GM19239 (cell line): ENCODE data around the gene IDH3G.
"Not testable (repeated sequence)": the region's sequence is repeated elsewhere in the genome, so short reads cannot be mapped to it uniquely, and the experiment has no call there.

Experiments used
- DNase-seq: peaks from one replicate; pipeline ENCODE4 v3.0.0; 2011; ENCODE audit warnings: low spot score; ENCODE audit not compliant: insufficient read length
- FAIRE-seq: peaks from 2 replicates; lab custom pipeline; 2011; peaks lifted over from hg19 to GRCh38; lab: Jason Lieb, UNC

IDH3G gene

DNA sequence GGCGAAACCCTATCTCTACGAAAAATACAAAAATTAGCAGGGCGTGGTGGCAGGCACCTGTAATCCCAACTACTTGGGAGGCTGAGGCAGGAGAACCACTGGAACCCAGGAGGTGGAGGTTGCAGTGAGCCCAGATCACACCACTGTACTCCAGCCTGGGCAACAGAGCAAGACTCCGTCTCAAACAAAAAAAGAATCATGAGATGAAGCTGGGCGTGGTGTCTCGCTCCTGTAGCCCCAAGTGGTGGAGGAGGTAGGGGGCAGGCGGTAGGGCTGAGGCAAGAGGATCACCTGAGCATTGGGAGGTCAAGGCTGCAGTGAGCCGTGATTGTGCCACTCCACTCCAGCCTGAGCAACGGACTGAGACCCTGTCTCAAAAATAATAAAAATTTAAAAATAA lies 23.9 kb upstream of the IDH3G start:
- DNase-seq, FAIRE-seq: not testable (repeated sequence)

DNA sequence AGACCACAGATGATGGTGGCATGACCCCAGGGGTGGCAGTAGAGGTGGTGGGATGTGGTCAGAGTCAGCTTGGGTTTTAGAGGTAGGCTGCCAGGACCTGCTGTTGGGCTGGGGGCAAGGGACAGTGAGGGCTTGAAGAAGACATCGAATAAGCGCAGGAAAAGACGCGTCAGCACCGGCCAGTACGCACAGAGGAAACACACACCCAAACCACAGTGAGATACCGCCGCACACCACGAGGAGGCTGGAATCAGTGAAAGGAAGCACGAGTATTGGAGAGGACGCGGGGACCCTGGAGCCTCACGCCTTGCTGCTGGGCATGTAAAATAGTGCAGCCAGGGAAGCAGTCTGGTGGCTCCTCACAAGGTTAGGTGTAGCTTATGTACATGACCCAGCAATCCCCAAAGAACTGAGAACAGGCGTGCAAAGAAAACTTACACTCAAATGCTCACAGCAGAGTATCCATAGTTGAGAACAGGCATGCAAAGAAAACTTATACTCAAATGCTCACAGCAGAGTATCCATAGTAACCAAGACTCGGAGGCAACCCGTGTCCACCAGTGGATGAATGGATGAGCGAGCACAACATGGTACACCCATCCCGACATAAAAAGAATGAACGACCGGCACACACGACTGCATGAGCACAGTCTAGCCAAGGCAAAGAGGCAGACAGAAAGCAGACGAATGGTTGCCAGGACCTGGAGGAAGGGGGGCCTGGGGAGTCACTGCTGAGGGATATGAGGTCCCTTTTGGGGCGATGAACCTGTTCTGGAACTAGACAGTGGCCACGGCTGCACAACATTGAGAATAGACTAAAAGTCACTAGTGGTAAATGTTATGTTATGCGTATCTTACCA lies 22.9 kb upstream of the IDH3G start:
- FAIRE-seq (no peak), DNase-seq (no peak)

DNA sequence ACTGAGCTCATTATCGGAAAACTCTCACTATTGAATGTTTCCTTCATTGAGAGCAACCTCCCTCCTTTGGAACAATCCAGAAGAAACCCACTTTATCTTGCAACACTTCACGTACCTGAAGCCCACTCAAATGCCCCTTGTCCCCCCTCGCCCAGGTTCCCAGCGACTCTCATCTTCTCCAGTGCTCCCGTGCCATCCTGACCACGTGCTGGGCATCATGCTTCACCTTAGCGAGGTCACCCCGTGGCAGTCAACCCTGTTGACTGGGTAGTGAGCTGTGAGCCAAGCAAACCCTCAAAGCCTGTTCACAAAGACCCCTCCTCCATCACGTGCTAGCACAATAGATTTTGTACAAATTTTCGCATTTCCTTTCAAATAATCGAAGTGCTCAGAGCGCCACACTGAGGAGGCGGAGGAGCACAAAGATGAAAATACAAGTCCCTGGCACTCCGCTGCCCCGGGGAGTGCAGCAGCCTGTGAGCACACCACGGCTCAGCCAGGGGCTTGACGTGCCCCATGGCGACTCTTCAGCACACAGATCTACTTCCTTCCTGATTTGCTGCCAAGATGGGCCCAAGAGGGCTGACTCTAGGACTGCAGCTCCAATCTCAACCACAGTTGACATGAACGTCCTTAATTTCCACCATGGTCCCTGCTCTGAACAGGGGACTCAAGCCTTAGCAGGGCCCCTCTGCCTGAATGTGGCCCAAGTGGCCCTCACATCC lies 20.6 kb upstream of the IDH3G start:
- no peak for DNase-seq
- no peak for FAIRE-seq

DNA sequence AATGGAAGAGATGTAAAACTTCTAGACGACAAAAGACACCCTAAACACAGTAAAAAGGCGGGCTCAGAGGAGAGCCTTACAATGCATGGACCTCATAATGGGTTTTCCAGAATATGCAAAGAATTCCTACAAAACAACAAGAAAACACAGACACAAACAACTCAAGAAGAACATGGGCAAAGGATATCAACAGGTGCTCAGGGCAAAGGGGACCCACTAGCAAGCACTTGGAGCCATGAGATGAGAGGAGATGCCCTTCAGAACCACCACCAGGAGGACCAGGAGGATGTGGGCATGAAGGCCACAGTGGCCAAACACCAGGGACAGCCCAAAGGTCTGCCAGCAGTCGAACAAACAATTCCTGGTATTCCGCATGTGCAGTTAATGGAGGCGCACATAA lies 19.0 kb upstream of the IDH3G start:
- DNase-seq, result no peak
- FAIRE-seq, result no peak

DNA sequence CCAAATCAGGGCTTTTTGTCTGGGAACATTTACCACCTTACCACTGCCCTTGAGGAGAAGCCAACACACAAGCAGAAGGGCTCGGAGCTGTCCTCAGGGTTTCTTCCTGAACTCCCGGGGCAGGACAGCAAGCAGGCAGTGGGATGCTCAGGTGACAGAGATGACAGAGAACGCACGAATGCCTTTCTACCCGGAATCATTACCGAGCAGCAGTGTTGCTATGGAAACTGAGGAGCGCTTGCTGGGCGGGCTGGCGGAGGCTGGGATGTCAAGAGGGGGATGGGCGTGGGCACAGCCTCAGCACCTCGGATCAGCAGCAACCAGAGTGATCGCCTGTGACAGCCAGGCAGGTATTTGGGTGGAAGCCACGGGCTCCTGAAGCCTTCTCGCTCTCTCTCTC lies 18.0 kb upstream of the IDH3G start:
- FAIRE-seq, result no peak
- DNase-seq, result no peak

DNA sequence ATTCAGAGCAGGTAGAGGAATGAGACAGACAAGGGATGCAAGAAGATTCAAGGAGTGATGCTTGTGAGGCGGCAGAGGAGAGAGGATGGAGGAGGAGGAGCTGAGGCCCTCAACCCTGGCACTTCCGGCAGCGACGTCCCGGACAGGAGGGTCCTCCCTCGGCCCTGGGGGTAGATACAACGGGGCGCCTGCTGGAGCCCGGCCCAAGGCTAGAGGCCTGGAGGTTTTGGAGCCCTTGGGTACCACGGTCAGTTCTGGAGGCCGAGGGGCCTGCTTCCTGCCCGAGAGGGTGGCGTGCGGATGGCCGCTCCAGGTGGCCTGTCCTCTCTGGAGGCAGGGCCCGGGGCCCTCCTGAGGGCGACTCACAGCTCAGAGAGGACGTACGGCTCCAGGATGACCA lies 13.8 kb upstream of the IDH3G start:
- FAIRE-seq (no peak), DNase-seq (no peak)

DNA sequence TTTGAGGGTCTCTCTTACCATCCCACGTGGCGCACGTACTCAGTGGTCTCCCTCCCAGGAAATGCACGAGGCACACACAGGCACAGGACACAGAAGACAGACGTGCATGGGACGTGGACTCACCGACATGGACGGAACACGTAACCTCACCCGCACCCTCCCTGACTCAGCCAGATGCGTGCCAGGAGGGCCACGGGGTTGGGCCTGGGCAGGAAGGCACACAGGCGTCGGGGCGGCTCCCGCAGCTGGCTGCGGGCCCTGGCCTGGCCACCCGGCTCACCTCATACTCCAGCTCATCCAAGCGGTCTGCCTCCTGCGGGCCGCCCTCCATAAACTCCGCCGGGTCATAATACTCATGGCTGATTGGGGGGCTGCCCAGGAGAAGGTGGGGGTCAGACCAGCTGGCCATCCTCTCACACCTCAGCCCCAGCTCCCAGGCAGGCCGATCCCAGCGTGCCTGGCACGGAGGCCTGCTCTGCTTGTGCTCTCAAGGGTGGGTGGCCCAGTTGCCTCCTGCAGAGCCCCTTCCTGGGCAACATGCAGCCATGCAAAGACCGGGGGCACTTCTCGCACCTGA lies 12.9 kb upstream of the IDH3G start:
- DNase-seq (no peak), FAIRE-seq (no peak)

DNA sequence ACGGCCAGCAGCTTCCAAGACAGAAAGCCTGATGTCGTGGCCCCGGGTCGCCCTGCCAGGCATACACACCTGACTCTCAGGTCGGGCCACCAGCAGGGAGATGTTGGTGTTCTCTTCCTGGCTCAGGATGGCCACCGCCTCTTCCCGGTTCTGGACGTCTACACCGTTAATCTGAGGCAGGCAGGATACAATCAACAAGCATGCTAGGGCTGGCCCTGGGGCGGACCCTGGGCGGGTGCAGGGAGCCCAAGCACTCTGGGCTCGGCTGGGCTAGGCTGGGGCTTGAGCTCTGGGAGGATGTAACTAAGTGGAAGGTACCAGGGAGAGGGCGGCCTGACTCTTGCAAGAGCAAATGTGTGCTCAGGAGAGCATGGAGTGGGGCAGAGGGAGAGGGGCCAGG lies 11.3 kb upstream of the IDH3G start:
- DNase-seq, result no peak
- no peak for FAIRE-seq

DNA sequence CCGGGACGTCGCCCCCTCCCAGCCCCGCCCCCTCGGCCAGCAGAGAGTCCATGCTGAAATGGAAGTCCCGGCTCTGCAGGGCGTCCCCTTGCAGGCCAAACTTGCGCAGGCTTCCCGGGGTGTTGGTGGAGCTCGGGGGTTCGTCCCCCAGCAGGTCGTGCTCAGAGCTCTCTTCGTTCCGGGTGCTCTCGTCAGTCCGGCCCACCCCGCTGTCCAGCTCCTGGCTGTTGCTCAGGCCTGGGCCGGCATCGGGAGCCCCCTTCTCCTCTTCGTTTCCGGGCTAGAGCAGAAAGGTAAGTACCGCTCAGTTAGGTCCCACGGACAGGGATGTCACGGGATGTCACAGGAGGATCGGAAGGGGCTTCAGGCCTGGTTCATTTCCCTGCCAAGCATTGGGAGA lies 10.4 kb upstream of the IDH3G start:
- no peak for FAIRE-seq
- DNase-seq, result no peak

DNA sequence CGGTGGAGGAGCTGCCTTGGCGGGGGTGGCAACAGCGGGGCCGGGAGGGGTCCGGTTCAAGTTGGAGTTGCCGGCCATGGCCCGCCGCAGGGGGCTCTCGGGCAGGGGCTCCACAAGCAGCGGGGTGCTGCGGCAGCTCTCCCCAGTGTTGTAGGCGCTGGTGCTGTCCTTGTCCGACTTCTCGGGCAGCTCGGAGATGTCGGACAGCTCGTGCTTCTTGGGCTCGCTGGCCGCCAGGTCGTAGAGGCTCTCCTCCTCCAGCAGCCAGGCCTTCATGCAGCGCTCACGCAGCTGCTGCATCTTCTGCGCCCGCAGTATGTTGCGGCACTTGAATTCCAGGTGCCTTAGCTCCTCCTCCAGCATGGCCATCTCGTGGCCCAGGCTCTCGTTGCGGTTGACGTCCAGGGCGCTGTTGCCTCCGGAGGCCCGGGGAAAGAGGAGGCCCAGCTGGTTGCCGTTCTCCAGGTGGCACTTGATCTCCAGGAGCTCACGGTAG lies 10.0 kb upstream of the IDH3G start:
- FAIRE-seq, result no peak
- DNase-seq, result no peak

DNA sequence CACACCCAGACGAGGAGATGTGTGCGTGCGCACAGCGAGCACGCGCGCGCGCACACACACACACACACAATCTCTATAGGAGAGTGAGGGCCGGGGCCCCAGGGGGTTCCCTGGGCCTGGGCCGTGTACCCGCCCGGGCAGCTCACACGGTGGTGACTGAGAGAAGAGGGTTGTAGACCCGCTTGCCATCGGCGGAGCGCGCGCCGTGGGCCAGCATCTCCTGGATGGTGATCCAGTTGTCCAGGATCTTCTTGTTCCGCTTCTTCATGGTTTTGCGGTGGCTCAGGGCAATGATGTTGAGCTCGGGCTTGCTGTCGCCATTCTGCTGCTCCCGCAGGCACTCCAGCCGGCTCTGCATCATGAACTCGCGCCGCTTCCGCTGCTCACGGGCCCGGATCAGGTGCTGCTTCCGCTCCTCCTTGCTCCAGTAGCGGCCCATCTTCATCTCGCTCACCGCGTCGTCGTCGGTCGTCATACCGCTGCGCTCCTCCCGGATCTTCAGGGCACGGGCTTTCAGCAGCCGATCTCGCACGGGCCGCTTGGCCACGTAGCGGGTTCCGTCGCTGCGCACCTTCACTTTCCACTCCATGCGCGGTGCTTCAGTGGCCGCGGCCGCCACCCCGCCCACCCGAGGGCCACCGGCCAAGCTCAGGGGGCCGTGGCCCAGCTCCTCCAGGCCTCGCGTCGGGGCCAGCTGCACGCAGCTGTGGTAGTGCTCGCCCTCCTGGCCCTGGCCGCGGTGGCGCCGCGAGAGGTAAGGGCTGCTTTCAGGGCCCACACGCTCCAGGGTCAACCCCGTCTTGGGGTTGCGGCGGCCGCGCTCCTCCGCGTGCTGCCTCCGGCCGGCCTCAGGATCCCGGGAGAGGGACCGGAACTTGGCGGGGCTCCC lies 9.3 kb upstream of the IDH3G start:
- FAIRE-seq (no peak), DNase-seq (no peak)

DNA sequence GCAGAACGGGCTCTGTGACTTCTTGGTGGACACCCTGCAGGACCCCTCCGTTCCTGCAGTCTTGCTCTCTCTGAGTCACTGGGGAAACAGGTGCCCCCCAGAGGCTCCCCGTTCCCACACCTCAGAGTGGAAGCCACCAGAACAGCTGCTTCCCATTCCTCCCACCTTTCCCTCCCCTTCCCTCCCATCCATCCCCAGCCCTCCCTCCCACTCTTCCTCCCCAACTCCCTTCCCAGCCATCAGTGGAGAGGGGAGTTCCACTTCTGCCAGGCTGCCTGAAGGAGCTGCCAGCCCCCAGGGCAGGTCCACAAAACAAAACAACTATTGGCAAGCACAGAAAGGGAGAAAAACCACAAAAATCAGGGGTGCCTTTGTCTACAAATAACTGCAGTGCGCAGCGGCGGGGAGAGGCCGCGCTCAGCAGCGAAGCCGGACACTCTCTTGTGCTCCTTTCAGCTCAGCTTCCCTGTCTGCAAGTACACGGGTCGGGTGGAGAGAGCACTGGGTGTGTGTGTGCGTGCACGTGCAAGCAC lies 8.4 kb upstream of the IDH3G start:
- FAIRE-seq (no peak), DNase-seq (no peak)

DNA sequence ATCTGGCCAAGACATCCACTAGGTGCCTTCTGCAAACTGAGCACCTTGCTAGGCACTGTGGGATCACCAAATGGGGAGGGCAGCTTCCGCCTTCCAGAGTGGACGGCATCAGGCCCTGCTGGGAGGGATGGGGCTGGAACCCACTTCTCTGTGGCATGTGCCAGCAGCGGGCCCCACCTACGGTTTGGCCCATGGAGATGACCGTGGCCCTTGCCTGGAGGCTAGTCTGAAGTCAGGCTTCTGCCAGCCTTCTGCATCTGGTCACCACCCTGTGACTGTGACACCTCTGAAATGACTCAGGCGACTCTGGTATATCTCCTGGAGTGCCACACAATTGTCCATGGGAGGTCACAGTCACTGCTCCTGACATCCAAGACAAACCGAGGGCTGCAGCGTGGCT lies 7.5 kb upstream of the IDH3G start:
- DNase-seq (no peak), FAIRE-seq (no peak)

DNA sequence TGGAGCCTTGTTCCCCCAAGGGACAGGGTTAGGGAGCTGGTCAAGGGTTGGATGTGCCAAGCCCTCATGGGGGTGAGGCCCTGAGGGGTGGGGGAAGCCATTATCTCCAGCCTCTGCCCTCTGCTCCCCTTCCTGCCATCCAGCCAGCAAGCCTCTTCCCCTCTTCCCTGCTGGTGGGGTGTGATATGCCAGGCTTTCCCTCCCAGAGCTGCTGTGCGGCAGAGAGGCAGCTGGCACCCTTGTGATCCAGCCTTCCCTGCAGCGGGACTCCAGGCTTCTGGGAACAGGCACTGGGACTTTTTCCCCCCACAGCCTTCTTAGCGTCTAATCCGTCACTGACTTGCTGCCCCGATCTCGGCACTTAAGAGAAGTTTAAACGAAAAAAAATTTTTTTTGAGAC lies 6.6 kb upstream of the IDH3G start:
- FAIRE-seq (no peak), DNase-seq (no peak)

DNA sequence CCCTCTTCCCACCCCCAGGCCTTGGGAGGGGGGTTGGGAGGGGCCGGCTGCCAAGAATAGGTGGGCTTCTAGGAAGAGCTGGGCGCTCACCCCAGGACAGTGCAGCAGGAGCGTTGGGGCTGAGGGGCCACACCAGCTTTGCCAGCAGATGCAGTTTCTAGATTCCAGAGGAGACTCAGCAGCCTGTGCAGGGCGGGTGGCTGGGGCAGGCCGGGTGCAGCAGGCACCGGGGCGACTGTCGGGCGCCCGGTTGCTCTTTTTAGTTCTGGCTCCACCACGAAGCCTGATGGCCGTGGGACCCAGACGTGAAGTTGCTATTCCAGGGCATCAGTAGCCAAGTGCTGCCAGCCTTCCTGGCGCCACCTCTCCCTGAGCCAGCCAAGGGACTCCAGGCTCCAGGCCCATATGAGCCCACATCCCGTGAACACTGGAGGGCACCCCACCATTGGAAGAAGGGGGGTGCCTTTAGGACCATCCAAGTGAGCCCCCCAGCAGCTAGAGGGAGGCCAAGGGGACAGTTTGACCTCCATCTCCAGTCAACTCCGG lies 6.1 kb upstream of the IDH3G start:
- FAIRE-seq, result no peak
- no peak for DNase-seq

DNA sequence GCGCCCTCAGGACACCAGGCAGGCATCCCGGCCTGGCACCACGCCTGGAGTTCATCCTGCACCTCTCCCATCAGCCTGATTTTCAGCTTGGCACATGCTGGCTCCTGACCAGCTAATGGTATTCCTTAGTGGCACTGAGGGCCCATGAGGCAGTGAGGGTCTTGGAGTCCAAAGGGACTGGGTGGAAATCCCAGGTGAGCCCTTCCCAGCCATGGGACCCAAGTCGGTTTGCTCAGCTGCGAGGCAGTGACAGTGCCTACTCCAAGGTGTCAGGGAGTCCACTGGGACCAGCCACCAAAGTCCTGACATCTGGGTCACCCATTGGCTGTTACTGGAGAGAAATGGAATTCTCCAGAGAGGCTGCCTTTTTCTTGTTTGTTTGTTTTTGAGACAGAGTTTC lies 5.2 kb upstream of the IDH3G start:
- no peak for FAIRE-seq
- no peak for DNase-seq

DNA sequence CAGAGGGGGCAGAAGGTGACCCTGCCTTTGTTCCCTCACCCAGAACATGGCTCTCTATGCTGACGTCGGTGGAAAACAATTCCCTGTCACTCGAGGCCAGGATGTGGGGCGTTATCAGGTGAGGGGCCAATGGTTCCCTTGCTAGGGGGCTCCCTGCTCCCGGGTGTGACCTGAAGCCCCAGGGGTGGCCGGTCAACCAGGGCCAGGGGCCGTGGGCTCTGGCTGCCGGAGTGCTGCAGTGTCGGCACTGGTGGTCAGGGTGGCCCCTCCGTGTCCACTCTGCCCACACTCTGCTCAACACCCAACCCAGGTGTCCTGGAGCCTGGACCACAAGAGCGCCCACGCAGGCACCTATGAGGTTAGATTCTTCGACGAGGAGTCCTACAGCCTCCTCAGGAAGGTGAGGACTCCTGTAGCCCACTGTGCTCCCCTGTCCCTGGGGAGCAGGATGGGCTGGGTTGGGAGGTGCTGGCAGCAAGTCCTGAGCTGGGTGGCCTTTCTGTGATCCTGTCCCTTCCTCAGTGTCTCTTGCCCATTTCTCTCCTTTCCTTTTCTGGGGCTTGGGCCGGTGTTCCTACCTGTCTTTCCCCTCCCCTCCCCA lies 3.3 kb upstream of the IDH3G start:
- DNase-seq (no peak), FAIRE-seq (no peak)

DNA sequence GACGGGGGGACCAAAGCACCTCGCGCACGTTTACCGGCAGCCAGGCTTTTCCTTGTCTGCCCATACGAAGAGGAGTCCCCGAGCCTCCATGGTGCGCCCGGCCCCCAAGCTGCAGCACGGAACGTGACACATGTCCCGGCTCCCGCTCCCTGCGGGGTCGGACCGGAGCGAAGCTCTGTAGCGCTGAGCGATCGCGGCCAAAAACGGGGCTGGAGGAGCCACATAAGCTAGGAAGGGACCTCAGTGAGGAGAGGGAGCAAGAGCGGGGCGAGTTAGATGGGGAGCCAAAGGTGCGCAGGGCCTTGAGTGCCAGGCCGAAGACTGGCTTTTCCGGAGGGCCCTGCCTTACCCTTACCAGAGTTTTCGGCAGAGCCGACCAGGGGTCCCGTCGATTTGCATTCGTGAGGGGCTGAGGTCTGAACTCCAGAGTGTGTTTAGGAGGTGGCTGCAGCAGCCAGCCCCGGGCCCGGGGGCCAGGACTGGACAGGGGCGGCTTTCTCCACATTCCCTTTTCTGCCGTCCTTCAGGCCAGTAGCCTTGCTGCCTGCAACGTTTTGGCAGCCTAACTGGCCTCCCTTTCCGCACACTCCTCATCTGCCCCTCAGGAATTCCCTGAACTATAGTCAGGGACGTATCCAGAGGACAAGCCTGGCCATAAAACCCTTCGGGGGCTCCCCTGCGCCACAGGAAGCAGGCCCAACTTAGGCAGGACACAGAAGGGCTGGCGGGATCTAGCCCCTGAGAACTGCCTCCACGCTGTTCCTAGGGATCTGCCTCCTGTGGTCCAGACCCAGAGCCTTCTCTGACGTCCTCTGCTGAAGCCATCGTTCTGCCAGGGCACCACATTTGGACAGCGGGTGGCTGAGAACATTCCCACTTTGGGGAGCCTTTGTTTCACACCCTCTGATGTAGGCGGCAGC lies 982 bp upstream of the IDH3G start:
- FAIRE-seq (no peak), DNase-seq (no peak)
